A172 (cell line): Measurements from ENCODE around the gene LINC00305. TPM values are rescaled to one million over a fixed set of nuclear protein-coding genes. Genes with fewer than 3 reads are reported as not detected.

Source experiments
- DNase-seq: peaks from one replicate; pipeline ENCODE4 v3.0.0-alpha.2; 2015; ENCODE audit warnings: low spot score
- total RNA-seq: library from RNA; depleted of rRNA; stranded (reverse); fragments of >200 nt; shearing (Covaris generic); gene quantifications from 2 replicates; pipeline ENCODE4 v1.2.3, GENCODE V29; 2014

LINC00305 gene
- total RNA-seq, 1 experiment from 2014 or later = not detected

DNA sequence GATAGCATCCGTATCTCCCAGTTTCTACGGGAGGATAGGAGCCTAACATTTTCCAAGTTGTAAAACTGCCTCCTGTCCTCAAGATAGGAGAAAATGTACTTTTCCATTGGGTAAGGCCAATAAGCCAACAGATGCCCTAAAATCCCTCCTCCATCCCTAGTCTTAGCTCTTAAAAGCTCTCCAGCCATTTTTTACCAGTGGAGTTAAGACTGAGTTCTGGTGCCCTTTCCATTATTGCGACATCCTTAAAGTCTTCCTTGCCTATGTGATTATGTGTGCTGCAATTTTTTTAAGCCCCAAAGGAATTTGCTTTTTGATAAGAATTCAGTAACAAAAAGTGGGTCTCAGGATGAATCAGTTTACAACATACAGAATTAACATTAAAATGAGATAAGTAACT lies 33.0 kb downstream of the LINC00305 start:
- DNase-seq = no peak

DNA sequence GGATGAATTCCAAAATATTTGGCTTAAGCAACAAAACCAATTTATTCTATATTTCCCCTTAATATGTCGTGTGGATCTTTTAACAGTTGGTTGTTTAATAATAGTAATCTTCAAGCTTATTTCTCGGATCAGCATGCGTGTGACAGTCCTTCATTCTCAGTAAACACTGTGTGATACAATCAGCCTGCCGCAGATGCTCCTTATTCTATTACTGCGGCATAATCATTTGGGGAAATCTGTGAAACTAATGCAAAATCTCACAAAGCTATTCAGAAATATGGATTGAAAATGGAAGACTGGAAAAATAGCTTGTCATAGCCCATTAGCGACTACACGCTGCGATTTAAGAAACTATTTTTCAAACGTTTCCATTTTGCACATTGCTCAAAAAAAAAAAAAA lies 36.9 kb downstream of the LINC00305 start:
- no peak for DNase-seq

DNA sequence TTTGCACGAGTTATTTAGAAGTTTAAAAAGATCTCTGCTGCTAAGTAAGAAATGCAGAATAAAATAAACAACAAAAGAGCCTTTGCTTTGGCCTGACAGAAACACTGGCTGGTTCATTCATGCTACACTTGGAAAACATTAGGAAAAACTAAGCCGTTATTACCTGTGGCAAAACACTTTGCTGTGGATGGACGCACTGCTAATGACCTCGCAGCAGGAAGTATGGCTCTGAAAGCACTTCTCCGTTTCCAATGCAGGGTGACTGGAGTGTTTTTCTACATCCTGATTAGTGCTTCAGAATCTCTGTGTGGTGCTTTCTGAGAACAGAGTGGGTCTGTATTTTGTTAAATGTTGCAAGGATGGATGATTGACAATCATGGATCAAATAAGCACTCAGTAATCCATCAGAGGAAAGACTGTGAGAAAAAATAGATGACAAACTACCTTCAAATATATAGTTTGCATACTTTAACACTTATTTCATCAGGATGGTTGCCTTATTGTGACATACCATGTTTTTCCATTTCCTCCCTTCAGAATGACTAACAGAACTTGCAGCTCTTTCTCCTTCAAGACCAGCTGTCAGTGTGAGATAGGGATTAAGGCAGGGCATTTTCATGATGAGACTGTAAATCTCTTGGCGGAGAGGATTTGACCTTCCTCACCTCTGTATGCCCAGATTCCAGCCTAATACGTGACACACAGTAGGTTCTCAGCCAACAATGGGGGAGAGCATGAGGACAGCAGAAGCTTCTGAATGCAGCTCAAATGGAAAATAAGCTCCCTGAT lies 38.0 kb downstream of the LINC00305 start:
- DNase-seq = peak; percentile 11

DNA sequence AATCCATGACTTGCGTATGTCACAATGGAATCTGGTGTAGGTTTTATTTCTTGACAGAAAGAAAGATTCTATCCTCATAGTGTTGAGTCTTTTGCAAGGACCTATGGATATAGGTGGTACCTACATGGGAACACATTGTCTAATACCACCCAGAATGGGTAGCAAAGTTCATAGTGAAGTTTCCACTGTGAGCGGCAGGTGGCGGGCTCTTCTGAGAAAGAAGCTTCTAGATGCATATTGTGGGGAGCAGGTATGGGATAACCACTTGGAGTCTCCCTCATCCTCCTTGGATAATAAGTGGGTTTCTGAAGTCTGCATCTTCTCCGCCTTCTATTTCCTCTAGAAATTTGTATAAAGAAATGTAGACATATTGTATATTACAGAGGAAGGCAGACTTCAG lies 44.9 kb downstream of the LINC00305 start:
- DNase-seq = no peak

DNA sequence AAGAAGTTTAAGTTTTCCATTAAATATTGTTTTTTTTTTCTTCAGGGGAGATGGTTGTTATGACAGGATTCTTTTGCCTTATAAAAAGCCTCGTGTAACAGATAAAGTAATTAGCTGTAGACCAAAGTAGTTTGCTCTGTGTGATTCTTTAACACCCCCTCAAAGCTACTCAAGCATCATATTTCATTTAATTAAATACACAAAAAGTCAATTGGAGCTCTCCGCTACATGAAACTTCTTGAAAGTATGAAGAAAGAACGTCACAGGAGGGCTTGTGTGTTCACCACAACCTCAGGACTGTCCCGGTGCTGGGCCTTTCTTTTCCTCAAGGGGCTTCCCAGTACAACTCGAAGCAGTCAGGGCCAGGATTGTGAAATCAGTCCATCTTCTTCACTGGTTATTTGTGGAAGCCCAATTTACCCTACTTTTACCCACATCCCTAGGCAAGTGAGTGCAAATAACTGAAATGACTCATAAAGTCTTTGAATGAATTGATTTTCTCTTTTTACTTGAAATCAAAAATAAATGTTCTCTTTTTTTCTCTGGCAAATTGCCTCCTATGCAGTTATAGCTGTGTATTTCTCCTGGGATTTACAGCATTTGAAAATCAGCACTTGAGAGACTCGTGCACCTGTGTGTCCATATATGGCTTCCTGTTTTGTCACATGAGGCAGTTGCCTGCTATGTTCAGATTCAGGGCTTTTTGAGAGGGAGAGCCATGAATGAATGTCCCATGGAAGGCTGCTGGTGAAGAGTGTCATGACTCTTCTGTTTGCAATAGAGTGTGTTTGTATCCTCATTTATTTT lies 48.6 kb downstream of the LINC00305 start:
- no peak for DNase-seq

DNA sequence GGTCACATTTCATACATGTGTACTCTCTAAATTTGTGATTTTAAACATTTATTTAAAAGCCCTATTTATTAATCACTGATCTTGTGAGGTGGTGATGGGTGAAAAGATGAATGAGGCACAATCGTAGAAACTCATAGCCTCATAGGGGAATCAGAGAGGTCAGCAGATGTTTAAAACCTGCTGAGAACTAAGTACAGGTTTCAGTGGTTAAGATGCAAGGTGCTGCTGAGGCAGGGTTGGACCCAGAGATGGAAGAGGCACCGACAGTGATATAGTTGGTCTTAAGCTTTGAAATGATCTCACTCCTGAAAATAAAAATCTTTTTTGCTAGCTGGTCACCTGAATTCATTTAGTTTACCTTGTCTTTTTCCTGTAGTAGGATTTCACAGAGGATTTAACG lies 49.6 kb downstream of the LINC00305 start:
- DNase-seq = no peak

DNA sequence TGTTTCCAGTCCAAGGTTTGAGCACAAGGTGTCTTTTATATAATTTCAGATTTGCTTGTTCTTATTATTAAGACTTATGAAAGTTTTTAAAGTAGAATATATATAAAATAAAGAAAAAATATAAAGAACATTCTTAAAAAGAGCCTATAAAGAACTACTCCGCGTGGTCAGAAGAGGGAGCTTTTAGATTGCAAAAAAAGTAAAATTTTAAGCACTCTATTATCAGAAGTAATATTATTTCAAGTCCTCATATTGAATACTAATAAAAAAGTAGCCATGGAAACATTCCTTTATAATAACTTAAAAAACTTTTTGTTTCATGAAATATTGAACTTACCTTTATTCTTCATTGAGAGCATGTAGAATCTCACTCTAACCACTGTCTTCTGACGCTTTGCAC lies 51.4 kb downstream of the LINC00305 start:
- DNase-seq = no peak

DNA sequence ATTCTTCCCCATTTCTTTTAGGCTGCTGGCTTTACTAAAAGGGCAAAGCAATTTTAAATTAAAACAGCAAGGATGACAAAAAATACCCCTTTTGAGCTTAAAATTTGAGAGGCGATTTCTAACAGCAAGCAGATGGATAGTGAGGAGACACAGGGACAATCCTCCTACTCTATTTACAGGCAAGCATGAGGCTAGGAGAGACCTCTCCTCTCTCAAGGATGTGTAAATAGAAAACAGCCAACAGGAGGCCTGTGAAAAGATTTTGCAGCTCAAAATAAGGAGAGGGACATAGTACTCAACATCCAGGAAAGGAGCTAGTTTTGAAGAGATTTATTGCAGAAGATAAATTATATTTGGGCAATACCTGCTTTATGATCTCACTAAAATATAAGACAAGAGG lies 53.8 kb downstream of the LINC00305 start:
- no peak for DNase-seq

DNA sequence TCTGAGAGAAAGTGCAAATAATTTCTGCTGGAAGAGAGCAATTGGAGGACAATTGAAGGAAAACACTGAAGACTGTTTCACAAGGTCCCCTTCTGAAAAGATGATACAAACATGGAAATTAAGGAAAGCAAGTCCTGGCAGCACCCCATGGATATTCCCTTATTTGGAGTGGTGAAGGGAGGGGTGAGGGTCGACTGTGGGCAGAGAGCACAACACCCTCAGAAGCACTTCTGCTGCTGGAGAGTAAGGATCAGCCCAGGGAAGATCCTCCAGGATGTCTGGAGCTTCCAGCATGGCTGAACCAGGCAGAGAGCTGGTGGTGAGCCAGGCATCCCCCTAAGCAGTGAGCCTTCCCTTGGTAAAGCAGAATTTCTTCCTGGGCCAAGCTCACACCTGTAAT lies 54.7 kb downstream of the LINC00305 start:
- no peak for DNase-seq

DNA sequence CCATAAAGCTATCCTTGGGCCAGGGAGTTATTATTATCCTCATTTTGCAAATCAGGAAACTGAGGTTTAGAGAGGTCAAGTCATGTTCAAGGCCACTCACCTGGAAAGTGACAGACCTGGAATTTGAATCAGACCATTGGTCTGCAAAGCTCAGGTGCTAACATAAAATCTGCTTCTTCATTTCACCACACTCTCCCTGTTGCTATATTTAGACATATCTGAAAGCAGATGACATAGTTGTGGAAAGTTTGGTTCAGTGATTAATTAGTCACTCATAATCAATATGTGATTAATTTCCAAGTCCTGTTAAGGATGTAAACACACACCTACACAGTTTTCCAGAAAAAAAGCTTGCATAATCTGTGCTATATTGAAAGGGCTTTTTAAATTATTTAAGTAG lies 57.4 kb downstream of the LINC00305 start:
- no peak for DNase-seq

DNA sequence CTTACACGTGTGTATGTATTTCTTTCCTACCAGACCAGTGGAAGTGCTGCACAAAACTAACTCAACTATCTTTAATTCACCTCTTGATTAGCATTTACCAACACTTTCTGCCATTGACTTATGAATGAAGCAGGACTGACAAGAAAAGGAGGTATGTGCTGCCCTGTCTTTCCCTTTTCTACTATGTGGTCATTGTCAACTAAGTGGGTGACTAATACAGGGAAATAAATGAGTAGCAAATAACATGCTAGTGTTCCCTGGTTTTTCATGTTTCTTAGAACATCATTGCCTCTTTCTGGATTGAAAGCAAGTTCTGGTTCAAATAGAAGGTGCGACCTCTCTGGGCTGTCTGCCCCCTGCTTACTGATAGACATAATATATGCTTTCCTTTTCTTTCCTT lies 58.0 kb downstream of the LINC00305 start:
- no peak for DNase-seq

DNA sequence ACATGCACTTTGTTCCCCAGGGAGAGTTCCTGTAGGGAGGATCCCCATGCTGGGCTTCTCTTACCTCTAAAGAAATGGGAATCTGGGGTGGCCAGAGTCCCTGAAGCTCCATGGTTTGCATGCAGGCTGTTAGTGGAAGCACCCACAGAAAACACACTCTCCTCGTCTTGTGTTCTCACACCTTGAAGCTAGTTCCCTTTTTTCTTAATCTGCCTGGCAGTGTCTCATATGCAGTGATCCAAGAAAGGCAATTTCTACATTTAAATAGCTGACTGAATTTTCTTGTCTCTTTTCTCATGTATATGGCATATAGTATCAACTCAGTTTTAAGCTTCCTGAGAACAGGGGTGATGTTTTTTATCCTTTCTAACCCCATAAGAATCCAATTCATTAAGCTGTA lies 65.0 kb downstream of the LINC00305 start:
- no peak for DNase-seq

DNA sequence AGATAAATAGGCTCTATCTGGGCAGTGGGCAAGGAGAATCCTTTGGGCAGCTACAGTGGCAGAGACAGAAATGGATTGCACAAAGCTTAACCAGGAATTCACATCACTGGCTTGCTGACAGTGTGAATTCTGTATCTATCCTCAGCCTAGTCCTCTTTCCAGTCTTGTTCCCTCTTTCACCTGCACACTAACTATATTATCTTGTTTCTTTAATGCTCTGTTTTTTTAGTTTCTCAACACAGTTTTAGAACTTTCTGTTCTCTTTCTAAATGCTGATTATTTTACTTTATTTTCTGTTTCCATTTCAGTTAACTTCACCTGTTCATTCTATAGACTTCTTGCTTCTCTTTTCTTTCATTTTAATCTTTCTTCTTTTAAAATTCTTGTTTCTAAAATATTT lies 66.4 kb downstream of the LINC00305 start:
- DNase-seq = no peak

DNA sequence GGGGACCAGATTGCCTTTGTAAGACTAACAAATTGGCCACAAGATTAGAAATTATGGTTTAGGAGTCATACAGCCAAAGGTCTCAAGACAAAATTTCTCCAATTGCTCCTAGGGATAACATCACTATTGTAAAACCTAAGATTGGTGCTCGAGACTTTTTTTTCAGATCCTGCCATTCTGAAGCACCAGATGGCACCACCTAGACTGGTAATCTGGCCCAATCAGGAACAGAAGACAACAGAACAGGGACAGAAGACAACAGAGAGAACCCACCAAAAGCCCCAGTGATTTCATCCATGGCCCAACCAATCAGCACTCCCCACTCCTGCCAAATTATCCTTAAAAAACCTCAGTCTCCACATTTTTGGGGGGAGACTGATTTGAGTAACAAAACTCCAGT lies 66.8 kb downstream of the LINC00305 start:
- no peak for DNase-seq

DNA sequence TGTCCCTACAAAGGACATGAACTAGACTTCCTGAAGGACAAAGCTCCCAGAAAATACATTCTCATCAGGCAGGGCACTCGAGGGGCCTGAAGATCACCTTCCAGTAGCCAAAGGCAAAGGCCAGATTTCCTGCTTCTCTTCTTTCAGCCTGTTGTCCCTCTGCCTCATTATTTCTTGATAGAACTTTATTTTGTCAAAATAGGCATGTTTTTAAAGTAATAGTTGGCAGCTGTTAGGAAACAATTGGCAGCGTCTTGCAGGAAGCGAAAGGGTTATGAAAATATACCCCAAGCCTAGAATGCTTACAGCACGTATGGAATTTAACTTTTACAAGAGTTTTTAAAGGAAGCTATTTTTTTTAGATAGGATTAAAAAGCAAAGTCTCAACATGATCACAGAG lies 74.9 kb downstream of the LINC00305 start:
- DNase-seq = no peak

DNA sequence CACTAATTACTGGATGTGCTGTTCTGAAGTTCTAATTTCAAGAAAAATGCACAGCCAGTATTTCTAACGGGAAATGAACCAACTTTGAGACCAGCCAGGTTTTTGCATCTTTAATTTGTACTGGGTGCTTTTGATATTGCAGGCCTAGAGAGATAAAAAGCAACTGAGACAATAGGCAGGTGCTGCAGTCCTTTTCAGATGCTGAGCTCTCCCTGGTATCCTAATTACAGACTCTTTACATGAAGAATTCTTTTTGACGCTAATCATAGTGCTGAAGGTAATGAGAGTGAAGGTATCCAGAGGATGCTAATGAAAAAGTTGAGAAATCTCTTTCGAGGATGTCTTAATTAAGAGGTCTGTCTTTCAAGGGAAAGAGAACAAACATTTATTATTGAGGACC lies 93.9 kb downstream of the LINC00305 start:
- no peak for DNase-seq

DNA sequence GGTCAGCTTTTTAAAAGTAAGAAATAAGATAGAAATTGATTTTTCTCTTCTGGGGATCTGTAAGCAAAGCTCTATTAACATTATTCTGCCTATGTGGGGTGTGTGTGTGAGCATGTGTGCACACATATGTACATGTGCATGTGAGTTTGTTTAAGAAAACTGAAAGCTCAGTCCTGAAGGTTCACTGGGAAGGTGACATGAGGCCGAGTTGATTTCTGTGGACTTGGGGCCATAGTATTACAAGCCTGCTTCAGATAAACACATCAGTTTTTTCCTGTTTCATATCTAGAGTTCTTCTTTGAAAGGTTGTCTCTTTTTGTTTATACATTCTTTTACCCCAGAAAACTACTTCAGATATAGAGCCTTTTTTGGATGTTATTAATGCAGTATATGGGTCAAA lies 95.6 kb downstream of the LINC00305 start:
- no peak for DNase-seq

DNA sequence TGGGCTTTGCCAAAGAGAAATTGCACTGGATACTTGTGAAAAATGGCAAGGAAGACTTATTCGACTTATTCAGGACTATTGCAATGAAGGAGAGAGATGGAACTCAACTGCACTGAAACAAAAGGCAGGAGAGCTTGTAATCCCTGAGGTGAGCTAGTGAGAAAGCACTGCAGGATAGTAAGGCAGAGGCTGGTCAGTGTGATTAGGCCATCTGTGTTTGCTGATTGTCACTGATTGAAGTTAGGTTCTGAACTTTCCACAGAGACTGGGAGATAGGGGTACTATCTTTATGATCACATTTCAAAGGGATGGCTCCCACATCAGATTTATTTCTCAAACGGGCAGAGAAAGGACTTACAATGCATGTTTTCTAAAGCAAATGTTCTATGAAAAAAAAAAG lies 96.1 kb downstream of the LINC00305 start:
- no peak for DNase-seq

DNA sequence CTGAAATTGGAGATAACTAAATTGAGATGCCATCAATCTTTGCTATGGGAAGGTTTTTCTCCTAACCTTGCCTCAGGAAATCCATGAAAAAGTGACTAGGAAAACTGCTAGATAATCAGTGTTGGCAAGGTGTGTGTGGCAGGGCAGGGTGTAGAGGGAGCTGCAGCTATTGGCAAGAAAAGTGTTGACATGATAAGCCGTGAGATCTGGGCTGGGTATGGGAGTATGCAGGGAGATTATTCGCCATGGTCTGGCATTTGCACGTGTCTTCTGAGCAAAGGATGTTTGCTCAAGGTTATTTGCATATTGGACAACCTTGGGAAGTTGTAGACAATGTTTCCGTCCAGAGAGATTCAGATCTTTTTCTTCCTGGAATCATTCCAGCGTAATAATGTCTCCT lies 104.3 kb downstream of the LINC00305 start:
- no peak for DNase-seq

DNA sequence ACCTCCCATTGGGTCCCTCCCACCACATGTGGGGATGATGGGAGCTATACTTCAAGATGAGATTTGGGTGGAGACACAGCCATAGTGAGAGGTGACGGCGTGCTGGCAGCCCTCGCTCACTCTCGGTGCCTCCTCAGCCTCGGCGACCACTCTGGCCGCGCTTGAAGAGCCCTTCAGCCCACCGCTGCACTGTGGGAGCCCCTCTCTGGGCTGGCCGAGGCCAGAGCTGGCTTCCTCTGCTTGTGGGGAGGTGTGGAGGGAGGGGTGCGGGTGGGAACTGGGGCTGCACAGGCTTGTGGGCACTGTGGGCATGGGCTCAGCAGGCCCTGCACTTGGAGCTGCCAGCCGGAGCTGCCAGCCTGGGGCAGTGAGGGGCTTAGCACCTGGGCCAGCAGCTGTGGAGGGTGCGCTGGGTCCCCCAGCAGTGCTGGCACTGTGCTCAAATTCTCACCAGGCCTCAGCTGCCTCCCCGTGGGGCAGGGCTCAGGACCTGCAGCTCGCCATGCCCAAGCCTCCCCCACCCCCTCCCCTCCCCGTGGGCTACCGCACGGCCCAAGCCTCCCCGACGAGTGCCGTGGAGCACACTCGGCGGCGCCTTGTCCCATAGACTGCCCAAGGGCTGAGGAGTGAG lies 106.0 kb downstream of the LINC00305 start:
- DNase-seq = no peak

DNA sequence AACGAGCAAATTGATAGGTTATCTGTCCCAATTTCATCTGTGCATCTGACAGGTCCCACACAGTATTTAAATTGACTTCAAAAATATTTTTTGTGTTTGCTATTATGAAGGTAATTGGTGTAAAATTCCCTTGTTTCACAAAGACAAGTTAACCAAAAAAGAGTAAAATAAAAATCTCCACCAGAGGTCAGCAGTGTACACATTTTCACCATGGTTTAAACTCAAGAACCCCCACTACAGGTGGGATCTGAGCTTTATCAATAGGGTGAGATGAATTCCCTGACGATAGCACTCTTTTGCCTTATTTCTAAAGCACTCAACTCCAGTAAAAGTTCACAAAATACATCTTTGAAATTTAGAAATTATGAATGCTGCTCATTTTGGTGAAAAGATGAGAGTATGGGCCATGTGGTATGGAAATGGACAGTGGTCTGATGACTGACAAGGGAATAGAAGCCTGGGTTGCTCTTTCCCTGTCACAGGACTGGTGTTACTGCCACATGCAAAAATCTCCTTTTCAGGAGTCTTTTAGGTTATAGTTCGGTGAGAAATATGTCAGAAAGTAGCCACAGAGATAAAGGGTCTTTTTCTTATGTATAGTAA lies 111.0 kb downstream of the LINC00305 start:
- peak; percentile 14 for DNase-seq

DNA sequence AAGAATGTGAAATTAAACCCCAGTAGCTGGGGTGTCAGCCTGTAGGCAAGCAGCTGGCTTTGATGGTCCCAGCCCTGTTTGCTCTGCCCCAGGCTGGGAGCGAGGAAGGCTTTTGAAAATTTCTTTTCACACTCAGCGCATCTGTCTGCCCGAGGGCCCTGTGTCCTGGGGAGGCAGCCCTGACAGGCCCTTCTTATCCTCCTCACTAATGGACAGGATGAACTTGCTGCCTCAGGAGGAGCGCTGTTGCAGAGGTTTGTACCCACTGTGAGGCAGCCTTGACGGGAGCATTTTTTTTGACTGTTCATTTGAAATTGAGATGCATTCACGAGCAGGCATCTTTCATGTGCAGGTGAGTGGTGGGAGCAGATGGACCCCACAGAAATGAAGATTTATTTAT lies 116.6 kb downstream of the LINC00305 start:
- DNase-seq = no peak
